Sigmoid colon (tissue), 7 donors: Measurements from ENCODE around the gene ERO1B. TPM values are rescaled to one million over a fixed set of nuclear protein-coding genes. Genes with fewer than 3 reads are reported as not detected.

Experiments used
- DNase-seq: peaks from one replicate; pipeline ENCODE4 v3.0.0-alpha.2; 2019
- H3K27ac ChIP-seq, 4 donors: fragments of 200-600 bp; sonication (generic); one replicate each; pipeline ENCODE4 v1.5.1; 2016 to 2019; ENCODE audit warnings: mild to moderate bottlenecking in 1 of 4
- H3K27me3 ChIP-seq, 3 donors: fragments of 200-600 bp; sonication (generic); one replicate each; pipeline ENCODE4 v1.5.1; 2019; ENCODE audit warnings: mild to moderate bottlenecking in 1 of 3
- H3K36me3 ChIP-seq, 4 donors: fragments of 200-600 bp; sonication (generic); one replicate each; pipeline ENCODE4 v1.5.1; 2016 to 2019
- H3K4me1 ChIP-seq, 4 donors: fragments of 200-600 bp; sonication (generic); one replicate each; pipeline ENCODE4 v1.5.1; 2017 to 2019
- H3K4me3 ChIP-seq, 4 donors: fragments of 200-600 bp; sonication (generic); one replicate each; pipeline ENCODE4 v1.5.1; 2017 to 2019; ENCODE audit warnings: mild to moderate bottlenecking in 2 of 4, moderate library complexity in 1 of 4
- H3K9me3 ChIP-seq, 4 donors: fragments of 200-600 bp in 3 of 4; sonication (generic) in 3 of 4; one replicate each; pipeline versions ENCODE4 v1.5.1 to v1.6.1; 2013 to 2019
- EP300 ChIP-seq, 4 donors: sonication (generic); formaldehyde crosslinking; IDR thresholded peaks; one replicate each; pipeline ENCODE4 v1.6.1; 2017; ENCODE audit warnings: antibody characterized with exemption in 4 of 4
- POLR2A ChIP-seq, 2 donors: fragments of 450-650 bp; IDR thresholded peaks; one replicate each; pipeline ENCODE4 v1.6.1; 2016; ENCODE audit warnings: antibody characterized with exemption in 2 of 2, mild to moderate bottlenecking in 2 of 2, moderate library complexity in 2 of 2
- POLR2AphosphoS5 ChIP-seq, 4 donors: sonication (generic); formaldehyde crosslinking; IDR thresholded peaks; one replicate each; pipeline ENCODE4 v1.6.1; 2017; ENCODE audit warnings: antibody characterized with exemption in 4 of 4
- WGBS, 2 donors: extraction: QIAGEN DNeasy Blood & Tissue Kit; methylation state at CpG; one replicate each; pipeline ENCODE4 v1.1.7; 2013; 5-methylcytosine and 5-hydroxymethylcytosine counted together
- intact Hi-C: fragments of 100-400 bp; cut with DNase I; formaldehyde crosslinking; loops from one replicate; pipeline ENCODE4 v1.15.1; 2023
- polyA plus RNA-seq, 3 donors: library from polyadenylated mRNA; stranded (reverse); fragments of 200-250 nt; gene quantifications; one replicate each; pipeline ENCODE4 v1.2.3, GENCODE V29; 2013
- total RNA-seq, 4 donors: library from RNA; depleted of rRNA; stranded (reverse); fragments of >200 nt; gene quantifications; one replicate each; pipeline ENCODE4 v1.1.0, GENCODE V29; 2016
- TF ChIP-seq, protein P1 (sequence below), 4 experiments: fragments of 450-650 bp in 3 of 4; fragments of 200-600 bp in 1 of 4; IDR thresholded peaks; one replicate each; pipeline ENCODE4 v1.5.1; 2016 to 2019; ENCODE audit warnings: antibody characterized with exemption in 4 of 4, mild to moderate bottlenecking in 3 of 4, moderate library complexity in 2 of 4
- donor health status: healthy with polysubstance abuse.
- donor health status: Bipolar disorder and iron deficiency.
- donor health status: healthy.

Gene ERO1B
- total and polyA plus RNA-seq, 7 donors, result 1.2 to 17.2 (median 9.0) TPM

DNA sequence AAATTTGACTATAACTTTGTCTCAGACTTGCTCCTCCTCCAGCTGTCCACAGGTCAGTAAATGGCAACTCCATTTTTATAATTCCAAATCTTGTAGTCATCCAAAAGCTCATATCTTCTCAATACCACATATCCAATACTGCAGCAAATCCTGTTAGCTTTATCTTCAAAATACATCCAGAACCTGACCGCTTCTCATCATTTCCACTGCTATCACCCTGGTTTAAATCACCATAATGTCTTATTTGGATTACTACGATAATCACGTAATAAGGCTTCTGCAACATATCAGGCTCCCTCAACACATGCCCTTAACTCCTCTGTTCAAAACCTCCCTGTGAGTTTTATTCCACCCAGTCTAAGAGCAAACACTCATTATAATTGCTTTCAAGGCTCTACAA, 34.5 kb downstream of the ERO1B start:
- Histone ChIP-seq H3K27me3 (no peaks in the 10 kb centered on the region), H3K36me3 (peaks cover 0 to 9% (median 0%) of the 10 kb centered on the region in 4 donors), H3K27ac (no peak overlapping the region), H3K4me3 (no peak overlapping the region), H3K9me3 (no peaks in the 10 kb centered on the region), H3K4me1 (no peaks in the 10 kb centered on the region)
- TF ChIP-seq POLR2AphosphoS5 (IDR thresholded peaks at IDR 0.05), result no peak
- no peak for TF ChIP-seq EP300 (IDR thresholded peaks at IDR 0.05)
- no peak for TF ChIP-seq POLR2A (IDR thresholded peaks at IDR 0.05)
- TF ChIP-seq, protein P1, sequence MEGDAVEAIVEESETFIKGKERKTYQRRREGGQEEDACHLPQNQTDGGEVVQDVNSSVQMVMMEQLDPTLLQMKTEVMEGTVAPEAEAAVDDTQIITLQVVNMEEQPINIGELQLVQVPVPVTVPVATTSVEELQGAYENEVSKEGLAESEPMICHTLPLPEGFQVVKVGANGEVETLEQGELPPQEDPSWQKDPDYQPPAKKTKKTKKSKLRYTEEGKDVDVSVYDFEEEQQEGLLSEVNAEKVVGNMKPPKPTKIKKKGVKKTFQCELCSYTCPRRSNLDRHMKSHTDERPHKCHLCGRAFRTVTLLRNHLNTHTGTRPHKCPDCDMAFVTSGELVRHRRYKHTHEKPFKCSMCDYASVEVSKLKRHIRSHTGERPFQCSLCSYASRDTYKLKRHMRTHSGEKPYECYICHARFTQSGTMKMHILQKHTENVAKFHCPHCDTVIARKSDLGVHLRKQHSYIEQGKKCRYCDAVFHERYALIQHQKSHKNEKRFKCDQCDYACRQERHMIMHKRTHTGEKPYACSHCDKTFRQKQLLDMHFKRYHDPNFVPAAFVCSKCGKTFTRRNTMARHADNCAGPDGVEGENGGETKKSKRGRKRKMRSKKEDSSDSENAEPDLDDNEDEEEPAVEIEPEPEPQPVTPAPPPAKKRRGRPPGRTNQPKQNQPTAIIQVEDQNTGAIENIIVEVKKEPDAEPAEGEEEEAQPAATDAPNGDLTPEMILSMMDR (IDR thresholded peaks at IDR 0.05), result no peak
- no peak for DNase-seq
- 95 to 99% methylated on average over 3 of the region's 3 CpGs for WGBS, 2 donors
- intact Hi-C loops, result no loop called here

DNA sequence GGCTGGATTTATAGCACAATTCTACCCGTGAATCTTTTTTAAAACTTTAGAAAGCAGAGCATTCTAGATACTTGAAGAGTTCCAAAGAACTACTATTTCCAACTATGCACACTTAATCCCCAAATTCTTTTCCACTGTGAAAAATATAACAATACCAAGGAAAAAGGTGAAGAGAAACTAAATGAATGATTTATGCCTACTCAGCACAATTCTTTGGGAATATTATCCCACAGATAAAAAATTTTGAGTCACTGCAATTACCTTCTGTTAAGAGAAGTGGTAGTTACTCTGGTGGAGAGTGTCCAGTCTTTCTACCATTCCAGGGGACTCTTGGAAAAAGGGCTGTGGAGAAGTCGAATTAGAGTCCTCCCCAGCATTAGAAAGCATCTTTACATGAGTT, 39.2 kb downstream of the ERO1B start:
- no peak for DNase-seq
- WGBS, 2 donors, result 91 to 92% methylated on average over 2 of the region's 2 CpGs
- Histone ChIP-seq H3K27ac (no peak overlapping the region), H3K36me3 (peaks cover 0 to 9% (median 0%) of the 10 kb centered on the region in 4 donors), H3K9me3 (no peaks in the 10 kb centered on the region), H3K27me3 (no peaks in the 10 kb centered on the region), H3K4me3 (no peak overlapping the region), H3K4me1 (no peaks in the 10 kb centered on the region)
- intact Hi-C loops, result no loop called here
- no peak for TF ChIP-seq POLR2AphosphoS5 (IDR thresholded peaks at IDR 0.05)
- TF ChIP-seq, protein P1 (IDR thresholded peaks at IDR 0.05), result no peak
- TF ChIP-seq EP300 (IDR thresholded peaks at IDR 0.05), result no peak
- no peak for TF ChIP-seq POLR2A (IDR thresholded peaks at IDR 0.05)

DNA sequence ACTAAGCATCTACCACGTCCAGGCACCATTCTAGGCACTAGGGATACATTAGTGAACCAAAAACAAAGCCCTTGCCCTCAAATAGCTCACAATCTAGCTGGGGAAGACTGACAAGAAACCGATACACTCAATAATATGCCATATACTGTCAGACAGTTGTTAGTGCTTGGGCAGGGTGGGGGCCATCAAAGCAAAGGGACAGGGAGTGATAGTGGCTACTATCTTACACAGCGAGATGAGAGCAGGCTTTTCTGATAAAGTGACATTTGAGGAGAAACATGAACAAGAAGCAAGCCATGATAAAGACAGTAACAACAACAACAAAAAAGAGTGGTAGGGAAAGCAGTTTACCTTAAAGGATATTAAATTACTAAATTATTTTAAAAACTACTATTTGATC, 41.1 kb downstream of the ERO1B start:
- Histone ChIP-seq H3K27me3 (no peaks in the 10 kb centered on the region), H3K27ac (no peak overlapping the region), H3K4me3 (no peak overlapping the region), H3K4me1 (no peaks in the 10 kb centered on the region), H3K36me3 (peaks cover 0 to 9% (median 0%) of the 10 kb centered on the region in 4 donors), H3K9me3 (no peaks in the 10 kb centered on the region)
- intact Hi-C loops, result no loop called here
- TF ChIP-seq, protein P1 (IDR thresholded peaks at IDR 0.05), result no peak
- no peak for TF ChIP-seq POLR2A (IDR thresholded peaks at IDR 0.05)
- no peak for TF ChIP-seq EP300 (IDR thresholded peaks at IDR 0.05)
- TF ChIP-seq POLR2AphosphoS5 (IDR thresholded peaks at IDR 0.05), result no peak
- DNase-seq, result no peak
- 93% methylated on average over 3 of the region's 3 CpGs for WGBS, 2 donors

DNA sequence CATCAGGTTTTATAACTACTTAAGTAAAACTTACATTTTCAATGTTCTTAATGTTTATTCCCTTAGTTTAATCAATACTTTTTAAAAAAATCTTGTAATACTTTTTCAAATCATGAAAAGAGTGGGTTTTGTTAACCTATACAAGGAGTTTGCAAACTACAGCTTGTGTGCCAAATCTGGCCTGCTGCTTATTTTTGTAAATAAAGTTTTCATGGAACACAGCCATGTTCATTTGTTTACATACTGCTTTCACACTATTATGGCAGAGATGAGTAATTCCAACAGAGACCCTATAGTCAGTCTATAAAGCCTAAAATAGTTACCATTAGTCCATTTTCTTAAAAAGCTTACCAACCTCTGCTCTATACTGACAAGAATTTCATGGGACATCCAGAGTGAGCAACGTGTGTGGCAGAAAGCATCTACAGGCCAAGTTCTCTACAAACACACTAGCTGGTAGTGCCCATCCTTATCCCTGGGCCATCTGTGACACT, 42.6 kb downstream of the ERO1B start:
- H3K27ac ChIP-seq, result no peak overlapping the region
- H3K36me3 ChIP-seq, result peaks cover 0 to 9% (median 0%) of the 10 kb centered on the region in 4 donors
- no peak for DNase-seq
- H3K4me1 ChIP-seq, result no peaks in the 10 kb centered on the region
- H3K27me3 ChIP-seq, result no peaks in the 10 kb centered on the region
- TF ChIP-seq POLR2A (IDR thresholded peaks at IDR 0.05), result no peak
- no peak for TF ChIP-seq POLR2AphosphoS5 (IDR thresholded peaks at IDR 0.05)
- no peak for TF ChIP-seq EP300 (IDR thresholded peaks at IDR 0.05)
- TF ChIP-seq, protein P1 (IDR thresholded peaks at IDR 0.05), result no peak
- intact Hi-C loops, result no loop called here
- no peaks in the 10 kb centered on the region for H3K9me3 ChIP-seq
- H3K4me3 ChIP-seq, result no peak overlapping the region
- WGBS, 2 donors, result 73 to 85% methylated on average over 1 of the region's 1 CpG

DNA sequence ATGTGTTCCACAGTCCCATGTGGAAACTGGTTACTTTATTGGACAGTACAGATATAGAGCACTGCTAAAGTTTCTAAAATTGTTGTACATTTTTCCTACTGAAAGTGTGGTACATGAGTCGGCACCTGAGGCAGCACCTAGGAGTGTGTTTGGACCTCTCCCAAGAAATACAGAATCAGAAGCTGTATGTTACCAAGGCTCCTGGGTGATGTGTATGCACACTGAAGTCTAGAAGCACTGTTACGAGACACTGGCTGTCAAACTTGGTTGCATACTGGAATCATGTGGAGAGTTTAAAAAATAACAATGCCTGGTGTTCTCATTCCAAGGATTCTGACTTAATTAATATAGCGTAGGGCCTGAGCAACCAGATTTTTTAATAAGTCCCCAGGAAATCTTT, 46.6 kb downstream of the ERO1B start:
- WGBS, 2 donors, result 94% methylated on average over 3 of the region's 3 CpGs
- Histone ChIP-seq H3K27ac (no peak overlapping the region), H3K9me3 (no peaks in the 10 kb centered on the region), H3K36me3 (no peaks in the 10 kb centered on the region), H3K27me3 (no peaks in the 10 kb centered on the region), H3K4me1 (no peaks in the 10 kb centered on the region), H3K4me3 (no peak overlapping the region)
- DNase-seq, result no peak
- intact Hi-C loops, result no loop called here
- no peak for TF ChIP-seq POLR2AphosphoS5 (IDR thresholded peaks at IDR 0.05)
- TF ChIP-seq, protein P1 (IDR thresholded peaks at IDR 0.05), result no peak
- TF ChIP-seq EP300 (IDR thresholded peaks at IDR 0.05), result no peak
- TF ChIP-seq POLR2A (IDR thresholded peaks at IDR 0.05), result no peak
